HK-2 (cell line): ENCODE results near the gene DCAF11.

Experiments
- DNase-seq: peaks from one replicate; pipeline ENCODE4 v3.0.0-alpha.2; 2018; ENCODE audit not compliant: unreplicated experiment

The DCAF11 gene

DNA sequence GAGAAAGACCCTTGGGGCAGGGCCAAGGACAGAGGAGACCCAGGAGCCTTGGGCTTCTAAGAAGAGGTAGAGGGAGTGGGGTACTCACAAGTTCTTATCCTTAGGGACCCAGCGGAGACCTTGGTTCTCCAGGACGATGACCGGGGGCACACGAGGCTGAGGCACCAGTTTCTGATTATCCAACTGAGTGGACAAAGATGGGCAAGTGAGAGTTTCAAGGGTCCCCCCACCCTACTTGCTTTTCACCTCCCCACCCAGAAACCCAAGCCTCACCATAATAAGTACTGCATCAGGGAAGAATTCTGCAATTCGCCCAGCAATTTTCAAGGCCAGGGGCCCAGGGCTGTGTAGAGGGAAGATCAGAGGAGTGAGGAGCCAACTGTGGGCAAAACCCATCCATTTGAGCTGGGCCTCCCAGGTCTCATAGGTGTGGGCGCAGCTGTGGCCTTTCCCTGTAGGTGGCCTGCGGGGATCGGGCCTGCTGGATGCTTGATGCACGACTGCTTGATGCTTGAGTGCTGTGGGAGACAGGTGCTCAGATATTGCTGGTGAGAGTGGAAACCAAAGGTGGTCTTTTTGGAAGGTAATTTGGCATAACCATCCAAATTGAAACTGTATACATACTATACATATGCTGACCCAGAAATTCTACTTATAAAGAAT lies 24.8 kb downstream of the DCAF11 start:
- DNase-seq = no peak

DNA sequence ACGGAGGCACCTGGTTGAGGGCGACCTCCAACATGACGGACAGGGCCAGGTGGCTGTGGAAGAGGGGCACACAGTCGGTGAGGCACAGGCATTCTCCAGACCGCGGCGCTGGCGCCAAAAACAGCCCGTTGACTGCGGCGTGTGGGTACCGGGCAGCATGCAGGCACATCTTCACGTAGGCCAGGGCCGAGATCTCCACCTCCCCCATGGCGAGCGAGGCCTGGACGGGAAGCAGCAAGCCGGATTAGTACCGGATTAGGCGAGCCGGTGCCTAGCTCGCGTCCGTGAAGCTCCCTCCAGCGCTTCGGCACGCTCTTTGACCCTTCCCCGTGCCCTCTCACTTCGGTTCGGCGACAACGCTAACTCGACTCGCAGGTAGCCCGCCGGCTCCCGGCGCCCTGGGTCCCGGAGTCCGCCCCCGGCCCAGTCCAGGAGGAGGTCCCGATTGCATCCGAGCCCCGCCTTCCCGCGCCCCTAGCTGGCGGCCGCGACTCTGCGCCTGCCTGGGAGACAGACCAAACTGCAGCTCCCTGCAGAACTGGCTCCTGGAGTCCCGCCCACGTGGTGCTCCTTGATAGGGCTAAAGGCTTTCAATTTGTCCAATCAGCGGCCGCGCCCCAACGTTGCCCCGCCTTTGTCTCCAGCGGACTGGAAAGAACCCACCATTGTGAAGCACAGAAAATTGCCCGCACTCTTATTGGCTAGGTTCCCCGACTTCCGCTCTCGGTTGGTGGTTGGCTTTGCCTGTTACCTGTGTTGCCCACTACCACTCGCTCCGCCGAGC lies 26.7 kb downstream of the DCAF11 start, which contains the start of gene EMC9:
EMC9 (minus strand) TSS at position 495 of the 784 bp plus-strand sequence; CDS start at position 208, 287 bp downstream.
- DNase-seq = peak; percentile 99

DNA sequence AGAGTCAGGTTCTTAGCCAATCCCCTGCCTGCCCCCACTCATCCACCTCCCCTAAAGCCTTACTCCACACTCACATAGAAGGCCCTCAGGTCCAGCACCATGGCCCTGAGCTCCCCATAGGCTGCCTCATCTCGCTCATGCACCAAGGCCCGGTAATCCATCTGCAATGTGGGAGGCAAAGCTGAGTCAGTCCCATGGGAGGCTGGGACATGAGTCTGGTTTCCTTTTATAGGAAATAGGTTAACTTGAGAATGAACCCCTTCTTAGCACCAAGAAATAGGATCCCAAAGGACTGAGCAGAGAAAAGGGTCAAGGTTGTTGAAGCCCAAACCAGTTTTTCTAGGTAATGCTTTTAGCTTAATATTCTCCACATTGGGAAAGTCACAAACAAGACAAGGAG lies 28.9 kb downstream of the DCAF11 start:
- DNase-seq = no peak

DNA sequence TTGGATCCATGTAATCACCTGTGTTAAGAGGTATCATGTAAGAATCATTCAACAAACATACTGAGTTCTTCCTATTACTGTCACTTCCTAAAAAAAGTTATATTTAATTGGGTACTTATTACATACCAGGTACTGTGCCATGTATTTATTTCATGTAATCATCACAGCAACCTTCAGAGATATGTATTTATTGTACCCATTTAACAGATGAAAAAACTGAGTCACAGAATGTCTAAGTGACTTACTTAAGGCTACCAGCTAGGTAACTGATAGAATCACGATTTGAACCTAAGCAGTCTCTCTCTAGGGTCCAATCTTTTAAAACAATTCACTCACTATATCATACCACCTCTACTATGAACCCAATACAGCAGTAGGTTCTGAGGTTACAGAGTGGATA lies 29.9 kb downstream of the DCAF11 start:
- DNase-seq = no peak

DNA sequence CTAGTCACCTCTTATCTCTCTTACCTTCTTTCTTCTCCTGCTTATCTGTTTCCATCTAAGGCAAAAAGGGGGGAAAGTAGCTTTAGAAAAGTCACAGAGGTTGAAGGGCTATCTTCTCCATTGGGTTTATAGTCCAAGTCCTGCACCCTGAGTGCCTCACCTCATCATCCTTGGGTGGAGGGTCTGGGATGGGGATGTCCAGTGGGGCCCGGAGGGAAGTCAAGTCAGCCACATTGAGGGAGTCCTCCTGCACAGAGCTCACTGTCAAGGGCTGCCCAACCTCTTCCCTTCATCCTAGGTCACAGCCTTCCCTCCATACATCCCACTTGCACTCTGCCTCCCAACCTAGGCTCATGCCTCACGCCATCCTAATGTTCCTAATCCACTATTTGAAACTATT lies 30.6 kb downstream of the DCAF11 start:
- DNase-seq = no peak

DNA sequence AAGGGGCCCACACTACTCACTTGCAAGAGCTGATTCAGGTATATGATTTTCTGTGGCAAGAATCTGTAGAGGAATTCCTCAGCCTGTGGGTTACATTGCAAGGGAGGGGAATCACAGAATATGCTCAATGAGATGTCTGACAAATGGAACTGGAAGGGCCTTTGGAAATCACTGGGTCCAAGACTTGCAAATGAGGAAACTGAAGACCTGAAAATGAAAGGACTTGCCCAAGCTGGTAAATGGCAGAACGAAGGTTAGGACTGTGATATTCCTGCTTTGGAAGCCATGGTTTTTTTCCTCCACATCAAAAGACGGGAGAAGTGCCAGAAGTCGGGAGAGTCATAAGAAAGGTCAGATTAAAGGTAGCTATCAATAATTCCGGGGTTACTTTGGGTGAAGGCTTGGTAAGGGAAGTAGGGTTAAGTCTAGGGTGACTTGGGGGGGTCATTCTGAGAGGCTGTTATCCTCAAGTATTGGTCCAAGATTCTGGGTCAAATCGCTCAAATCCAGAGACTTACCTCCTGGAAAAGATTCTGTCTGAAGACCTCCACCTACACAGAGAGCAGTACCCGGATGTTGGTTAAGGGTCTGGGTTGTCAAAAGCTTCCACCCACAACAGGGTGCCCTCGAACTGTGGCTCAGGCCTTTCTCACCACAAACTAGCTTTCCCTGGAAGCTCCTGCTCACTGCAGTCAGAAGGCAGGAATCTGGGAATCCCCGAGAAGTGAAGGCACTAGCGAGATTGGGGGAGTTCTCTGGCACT lies 31.3 kb downstream of the DCAF11 start:
- no peak for DNase-seq

DNA sequence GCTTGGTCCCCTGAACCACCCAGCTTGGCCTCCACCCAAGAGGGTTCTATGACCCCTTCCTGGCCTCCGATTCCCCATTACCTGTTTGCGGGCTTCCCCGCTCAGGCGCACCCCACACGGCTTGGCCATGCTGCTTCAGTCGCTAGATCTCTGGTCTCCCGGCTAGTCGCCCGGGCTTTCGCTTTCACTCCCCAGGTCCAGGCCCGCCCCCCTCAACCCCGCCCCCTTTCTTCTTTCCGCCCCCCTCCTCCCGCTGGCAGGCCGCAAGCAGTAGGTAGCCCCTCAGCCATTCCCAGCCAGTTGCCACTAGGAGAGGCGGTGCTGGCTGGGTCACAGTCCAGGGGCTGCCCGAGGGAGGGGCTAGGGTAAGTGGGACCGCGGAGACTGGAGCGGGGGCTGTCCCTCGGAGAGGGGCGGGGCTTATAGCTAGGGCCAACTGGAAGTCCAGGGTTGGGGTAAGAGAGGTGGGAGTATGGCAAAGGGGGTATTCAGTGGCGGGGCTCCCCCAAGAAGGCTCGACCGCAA lies 31.9 kb downstream of the DCAF11 start, which contains the start of gene PSME2:
PSME2 (minus strand) TSS at position 158 of the 525 bp plus-strand sequence; CDS start at position 129, 29 bp downstream.
- peak; percentile 97 for DNase-seq

DNA sequence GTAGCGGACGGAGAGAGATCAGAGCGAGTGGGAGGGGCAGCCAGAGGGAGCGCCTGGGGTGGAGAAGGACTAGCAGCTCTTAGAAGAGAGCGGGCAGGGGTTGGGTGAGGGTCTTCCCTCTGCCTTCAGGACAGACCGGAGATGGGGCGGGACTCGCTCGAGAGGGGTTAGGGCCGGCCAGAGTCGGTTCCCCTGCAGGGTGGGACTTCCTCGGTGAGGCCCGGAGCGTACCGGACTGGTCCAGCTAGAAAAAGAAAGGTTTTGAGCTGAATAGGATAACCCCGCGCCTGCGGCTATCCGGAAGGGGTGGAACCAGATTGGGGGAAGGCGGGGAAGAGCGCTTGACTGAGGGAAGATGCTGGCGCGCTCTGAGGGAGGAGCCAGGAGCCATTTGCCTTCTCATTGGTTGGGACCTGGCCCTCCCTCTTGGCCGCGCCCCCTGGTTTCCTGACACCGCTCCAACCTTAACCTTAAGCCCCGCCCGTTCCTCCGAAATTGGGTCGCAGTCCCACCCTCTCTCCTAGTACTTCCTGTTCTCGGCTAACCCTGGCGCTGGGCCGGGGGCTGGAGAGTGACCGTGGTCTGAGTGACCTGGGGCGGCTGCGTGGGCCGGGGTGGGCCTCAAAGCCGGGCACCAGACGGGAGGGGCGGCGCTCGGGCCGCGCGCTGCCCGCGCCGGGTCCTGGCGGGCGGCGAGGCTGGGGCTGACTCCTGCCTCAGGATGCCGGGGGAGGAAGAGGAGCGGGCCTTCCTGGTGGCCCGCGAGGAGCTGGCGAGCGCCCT lies 32.6 kb downstream of the DCAF11 start, which contains the start of gene RNF31:
RNF31 (plus strand) TSS at position 521 of the 783 bp plus-strand sequence; CDS start at position 722, 201 bp downstream.
- peak; percentile 96 for DNase-seq

DNA sequence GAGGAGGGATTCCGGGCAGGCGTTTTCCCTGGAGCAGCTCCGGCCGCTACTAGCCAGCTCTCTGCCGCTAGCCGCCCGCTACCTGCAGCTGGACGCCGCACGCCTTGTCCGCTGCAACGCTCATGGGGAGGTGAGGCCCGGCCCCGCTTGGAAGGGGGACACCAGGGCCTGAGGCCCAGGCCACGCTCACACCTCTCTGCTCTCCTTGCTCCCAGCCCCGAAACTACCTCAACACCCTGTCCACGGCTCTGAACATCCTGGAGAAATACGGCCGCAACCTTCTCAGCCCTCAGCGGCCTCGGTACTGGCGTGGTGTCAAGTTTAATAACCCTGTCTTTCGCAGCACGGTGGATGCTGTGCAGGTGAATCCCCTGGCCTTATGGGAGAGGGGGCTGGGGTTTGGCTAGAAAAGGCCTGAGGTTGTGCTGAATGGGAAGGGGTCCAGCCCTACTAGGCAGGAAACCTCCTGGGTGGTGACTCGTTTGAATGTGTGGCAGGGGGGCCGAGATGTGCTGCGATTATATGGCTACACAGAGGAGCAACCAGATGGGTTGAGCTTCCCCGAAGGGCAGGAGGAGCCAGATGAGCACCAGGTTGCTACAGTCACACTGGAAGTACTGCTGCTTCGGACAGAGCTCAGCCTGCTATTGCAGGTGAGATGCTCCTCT lies 33.3 kb downstream of the DCAF11 start:
- no peak for DNase-seq

DNA sequence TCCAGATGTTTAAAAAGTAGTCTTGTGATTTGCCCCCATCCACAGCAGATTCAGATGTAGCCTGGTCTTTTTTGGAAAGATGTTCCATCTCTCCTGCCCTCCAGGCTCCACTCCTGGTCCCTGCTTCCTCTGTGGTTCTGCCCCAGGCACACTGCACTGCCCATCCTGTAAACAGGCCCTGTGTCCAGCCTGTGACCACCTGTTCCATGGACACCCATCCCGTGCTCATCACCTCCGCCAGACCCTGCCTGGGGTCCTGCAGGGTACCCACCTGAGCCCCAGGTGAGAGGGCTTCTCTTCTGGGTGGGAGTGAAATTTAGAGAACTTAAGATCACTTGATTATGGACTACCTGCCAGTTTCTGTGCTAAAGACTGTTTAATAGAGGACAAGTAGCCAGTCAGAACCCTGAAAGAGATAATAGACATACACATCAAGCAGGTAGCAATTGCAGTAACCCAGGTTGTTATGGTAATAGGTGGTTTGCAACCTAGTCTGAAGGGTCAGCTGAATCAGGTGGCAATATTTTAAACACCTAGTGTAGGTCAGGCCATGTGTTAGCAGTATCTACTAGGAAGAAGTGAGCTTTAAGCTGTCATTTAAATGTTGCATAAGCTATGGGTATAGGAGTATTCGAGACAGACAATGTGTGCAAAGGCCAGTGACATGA lies 34.9 kb downstream of the DCAF11 start:
- no peak for DNase-seq

DNA sequence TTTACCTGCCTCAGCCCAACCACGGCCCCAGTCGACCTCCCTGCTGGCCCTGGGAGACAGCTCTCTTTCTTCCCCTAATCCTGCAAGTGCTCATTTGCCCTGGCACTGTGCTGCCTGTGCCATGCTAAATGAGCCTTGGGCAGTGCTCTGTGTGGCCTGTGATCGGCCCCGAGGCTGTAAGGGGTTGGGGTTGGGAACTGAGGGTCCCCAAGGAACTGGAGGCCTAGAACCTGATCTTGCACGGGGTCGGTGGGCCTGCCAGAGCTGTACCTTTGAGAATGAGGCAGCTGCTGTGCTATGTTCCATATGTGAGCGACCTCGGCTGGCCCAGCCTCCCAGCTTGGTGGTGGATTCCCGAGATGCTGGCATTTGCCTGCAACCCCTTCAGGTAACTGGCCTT lies 35.5 kb downstream of the DCAF11 start:
- no peak for DNase-seq

DNA sequence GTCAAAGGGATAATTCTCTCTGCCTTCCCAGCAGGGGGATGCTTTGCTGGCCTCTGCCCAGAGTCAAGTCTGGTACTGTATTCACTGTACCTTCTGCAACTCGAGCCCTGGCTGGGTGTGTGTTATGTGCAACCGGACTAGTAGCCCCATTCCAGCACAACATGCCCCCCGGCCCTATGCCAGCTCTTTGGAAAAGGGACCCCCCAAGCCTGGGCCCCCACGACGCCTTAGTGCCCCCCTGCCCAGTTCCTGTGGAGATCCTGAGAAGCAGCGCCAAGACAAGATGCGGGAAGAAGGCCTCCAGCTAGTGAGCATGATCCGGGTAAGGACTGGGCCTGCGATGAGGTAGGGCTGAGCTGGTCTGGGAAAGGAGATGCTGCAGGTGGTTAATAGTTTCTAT lies 36.0 kb downstream of the DCAF11 start:
- no peak for DNase-seq

DNA sequence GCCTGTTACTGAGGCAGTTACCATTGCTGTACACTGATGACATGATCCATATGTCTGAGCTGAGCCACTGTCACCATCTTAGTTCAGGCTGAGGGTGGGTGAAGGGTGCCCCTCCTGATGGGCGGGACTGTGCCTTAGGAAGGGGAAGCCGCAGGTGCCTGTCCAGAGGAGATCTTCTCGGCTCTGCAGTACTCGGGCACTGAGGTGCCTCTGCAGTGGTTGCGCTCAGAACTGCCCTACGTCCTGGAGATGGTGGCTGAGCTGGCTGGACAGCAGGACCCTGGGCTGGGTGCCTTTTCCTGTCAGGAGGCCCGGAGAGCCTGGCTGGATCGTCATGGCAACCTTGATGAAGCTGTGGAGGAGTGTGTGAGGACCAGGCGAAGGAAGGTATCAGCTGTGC lies 36.4 kb downstream of the DCAF11 start:
- no peak for DNase-seq

DNA sequence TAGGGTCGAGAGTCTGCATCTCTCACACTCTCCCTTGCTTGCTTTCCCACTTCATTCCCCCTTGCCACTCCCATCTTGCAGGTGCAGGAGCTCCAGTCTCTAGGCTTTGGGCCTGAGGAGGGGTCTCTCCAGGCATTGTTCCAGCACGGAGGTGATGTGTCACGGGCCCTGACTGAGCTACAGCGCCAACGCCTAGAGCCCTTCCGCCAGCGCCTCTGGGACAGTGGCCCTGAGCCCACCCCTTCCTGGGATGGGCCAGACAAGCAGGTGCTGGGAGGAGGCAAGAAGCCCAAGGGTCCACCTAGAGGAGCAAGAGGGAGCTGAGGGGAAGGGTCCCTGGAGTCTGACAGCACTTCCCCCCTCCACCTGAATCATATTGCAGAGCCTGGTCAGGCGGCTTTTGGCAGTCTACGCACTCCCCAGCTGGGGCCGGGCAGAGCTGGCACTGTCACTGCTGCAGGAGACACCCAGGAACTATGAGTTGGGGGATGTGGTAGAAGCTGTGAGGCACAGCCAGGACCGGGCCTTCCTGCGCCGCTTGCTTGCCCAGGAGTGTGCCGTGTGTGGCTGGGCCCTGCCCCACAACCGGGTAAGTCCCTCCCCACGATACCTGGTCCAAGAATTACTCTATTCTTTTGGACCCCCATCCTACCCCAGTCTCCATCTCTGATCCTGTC lies 37.0 kb downstream of the DCAF11 start:
- no peak for DNase-seq

DNA sequence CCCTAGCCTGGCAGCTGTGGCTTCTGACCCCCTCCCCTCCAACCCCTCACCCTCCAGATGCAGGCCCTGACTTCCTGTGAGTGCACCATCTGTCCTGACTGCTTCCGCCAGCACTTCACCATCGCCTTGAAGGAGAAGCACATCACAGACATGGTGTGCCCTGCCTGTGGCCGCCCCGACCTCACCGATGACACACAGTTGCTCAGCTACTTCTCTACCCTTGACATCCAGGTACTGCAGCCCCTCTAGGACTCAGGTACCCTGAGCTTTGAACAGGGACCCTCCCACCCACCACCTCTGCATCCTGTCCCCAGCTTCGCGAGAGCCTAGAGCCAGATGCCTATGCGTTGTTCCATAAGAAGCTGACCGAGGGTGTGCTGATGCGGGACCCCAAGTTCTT lies 40.5 kb downstream of the DCAF11 start:
- no peak for DNase-seq

DNA sequence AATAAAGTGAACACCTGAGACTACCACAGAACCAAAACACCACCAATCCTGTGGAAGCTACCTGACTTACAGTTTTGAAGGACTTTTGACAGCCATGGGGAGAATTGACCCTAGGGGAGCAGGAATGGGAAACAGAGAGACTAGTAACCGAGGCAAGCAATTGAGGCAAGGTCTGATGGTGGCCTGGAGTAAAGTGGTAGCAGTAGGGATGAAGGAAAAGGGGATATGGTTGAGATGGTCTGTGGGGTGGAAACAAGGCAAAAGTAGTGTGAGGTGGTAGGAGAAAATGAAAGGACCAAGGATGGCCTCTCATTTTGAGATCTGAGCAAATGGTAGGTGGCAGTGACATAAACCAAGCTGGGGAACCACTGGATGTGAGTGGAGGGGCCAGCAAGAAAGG lies 42.3 kb downstream of the DCAF11 start:
- no peak for DNase-seq

DNA sequence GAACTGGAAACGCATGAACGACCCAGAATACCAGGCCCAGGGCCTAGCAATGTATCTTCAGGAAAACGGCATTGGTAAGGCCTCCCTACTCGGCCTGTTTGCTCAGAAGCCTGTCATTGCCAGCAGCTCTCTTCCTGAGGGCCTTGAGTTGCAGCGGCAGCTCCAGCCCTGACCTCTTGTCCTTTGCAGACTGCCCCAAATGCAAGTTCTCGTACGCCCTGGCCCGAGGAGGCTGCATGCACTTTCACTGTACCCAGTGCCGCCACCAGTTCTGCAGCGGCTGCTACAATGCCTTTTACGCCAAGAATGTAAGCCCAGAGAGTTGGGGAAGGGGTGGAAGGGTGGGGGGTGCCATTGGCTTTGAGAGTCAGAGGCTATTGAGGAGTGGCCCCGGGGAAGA lies 42.8 kb downstream of the DCAF11 start:
- DNase-seq = no peak

DNA sequence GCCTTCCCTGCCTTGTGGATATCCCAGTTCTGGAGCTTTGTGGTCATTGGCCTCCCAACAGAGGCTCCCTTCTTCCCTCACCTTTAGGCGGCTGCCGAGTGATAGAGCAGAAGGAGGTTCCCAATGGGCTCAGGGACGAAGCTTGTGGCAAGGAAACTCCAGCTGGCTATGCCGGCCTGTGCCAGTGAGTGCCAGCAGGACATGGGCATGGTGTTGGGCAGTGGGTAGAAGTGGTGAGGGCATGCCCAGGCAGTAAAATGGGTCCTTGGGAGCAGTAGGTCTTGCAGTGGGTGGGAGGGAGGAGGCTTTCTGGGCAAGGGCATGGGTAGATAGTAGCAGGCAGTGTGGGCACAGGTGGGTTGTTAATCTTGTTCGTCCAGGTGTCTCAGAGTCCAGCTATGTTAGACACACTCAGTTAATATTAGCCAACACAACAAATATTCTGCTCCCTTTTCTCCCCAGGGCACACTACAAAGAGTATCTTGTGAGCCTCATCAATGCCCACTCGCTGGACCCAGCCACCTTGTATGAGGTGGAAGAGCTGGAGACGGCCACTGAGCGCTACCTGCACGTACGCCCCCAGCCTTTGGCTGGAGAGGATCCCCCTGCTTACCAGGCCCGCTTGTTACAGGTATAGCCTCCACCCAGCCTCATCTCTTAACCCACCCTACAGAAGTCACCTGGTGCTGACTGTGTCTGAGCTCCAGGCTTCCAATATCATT lies 45.4 kb downstream of the DCAF11 start:
- DNase-seq = no peak

DNA sequence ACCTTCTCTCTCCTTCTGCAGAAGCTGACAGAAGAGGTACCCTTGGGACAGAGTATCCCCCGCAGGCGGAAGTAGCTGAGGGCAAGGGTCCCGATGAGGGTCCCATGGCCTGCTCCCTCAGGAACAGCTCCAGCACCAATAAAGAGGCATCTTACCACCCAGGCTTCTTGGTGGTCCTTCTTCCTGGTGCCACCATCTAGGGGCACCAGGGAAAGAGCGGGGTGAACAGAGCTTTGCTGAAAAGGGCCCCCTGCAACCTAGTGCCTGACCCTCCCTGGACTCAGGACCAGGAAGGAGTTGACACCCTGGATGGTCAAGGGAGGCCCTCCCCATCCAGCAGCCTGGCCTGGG lies 45.9 kb downstream of the DCAF11 start:
- no peak for DNase-seq
